ENCODE measurements around the gene OLFML2B.

The OLFML2B gene

DNA sequence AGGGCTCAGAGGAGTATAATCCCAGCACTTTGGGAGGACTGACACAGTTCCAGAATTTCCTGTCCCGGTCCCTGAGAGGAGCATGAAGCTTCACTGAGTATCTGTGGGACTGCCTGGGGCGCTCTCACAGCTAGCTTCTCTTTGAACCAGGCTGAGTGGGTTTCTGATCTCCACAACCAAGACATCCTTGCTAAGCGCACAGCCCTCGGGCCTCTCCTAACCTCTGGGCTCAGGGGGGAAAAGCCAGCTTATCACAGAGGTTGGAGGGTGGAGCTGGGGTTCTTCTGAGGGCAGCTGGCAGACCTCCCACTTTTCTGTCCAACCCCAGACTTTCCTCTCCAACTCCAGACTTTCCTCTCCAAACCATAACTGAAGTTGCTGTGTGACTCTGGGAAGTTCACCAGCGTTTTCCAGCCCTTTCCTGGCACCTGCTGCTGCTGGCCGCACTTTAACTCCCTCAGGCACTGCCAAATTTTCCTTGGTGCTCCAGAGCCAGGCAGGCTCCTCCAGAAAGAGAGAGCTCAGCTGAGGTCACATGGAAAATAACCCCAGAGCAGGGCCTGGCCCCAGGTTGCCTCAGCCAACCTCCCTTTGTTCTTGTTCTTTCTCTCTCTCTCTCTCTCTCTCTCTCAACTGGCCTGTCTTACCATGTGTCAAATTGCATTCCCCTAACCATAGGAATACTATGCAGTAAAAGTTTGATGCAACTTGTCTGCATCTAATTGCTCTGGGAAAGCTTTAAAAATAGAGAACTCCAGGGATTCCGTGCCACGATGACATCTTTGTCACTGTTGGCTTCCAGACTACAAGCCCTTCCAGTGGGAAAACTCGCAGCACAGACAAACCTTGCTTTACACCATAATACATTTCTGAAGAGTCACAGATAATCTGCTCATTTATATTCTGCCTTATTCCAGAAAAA lies 49.5 kb downstream of the OLFML2B start:
- no peak for DNase-seq

- DNase-seq = no peak
Measured at GRCh38 chr1:161972828-161973227, 50.8 kb downstream of the OLFML2B start.

GRCh38 chr1:161970633-161971032 lies 53.0 kb downstream of the OLFML2B start:
- DNase-seq = no peak

DNA sequence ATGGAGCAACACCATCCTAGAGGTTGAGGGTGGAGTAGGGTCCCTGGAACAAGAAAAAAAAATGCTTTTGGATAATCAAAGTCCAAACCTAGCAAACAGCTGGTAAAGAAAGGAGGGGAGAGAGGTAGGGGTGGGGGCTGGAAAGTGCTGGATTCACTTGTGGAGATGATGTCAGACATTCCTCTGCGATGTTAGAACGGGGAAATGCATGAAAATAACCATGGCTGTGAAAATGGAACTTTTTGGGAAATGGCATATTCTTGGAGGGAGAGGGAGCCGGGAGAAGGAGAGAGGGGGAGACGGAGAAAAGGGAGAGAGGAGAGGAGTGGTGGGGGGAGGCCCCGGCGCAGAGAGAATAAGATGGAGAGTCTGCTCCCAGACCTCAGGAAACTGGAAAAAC lies 53.6 kb downstream of the OLFML2B start:
- no peak for DNase-seq

DNA sequence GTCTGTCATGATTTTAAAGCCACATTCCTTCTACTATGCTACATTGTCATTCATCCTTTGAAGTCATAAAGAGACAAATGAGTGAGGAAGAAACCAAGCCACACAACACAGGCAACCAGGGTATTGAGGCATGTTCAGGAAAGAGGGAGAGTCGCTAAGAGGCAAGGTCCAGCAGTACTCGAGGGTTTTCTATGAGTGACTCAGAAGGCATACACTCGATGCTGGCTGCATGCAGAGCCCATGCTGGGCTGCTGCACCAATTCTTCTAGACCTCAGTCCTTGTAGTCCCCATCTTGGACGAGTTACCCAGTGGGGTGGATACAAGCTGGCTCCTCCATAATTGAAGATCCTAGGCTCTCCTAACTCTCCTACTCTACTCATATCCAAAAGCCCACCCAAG lies 57.6 kb downstream of the OLFML2B start:
- DNase-seq = no peak

DNA sequence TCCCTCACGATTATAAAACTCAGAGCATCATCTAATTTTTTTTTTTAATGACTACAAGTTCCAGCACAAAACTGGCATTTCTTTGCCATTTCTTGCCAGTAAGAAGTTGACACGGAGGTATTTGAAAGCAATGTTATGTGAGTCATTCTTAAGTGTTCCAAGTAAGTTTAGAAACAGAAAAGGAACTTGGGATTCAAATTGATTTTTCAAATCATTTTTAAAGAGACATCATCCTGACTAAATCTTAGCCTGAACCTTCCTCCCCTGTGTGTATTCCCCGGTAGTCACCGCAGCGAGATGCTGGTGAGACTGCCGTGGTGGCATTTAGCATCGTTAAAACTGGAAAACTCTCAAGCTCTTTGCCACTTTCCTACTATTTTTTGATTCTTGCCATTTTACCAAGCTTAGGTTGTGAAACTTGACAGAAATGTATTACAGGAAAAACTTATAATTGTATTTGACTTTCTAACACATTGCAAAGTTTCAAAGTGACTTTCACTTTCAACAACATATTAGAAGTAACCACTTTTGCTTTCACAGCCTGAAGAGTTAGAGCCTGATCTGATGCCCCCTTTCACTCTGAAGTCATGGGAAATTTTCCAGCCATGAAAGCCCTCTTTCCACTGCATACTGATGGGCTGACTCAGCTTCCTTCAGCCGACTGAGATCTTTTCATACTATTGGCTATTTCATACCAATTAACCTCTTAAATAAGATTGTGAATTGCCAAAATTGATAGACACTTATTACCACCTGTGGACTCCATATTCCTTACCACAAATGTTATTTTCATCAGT lies 61.4 kb downstream of the OLFML2B start:
- peak; percentile 38 for DNase-seq

- peak; percentile 6 for DNase-seq
Measured at GRCh38 chr1:161958425-161958824, 65.2 kb downstream of the OLFML2B start.

- no peak for DNase-seq
Measured at GRCh38 chr1:161956930-161957329, 66.7 kb downstream of the OLFML2B start.

- DNase-seq = no peak
Measured at GRCh38 chr1:161956097-161956496, 67.6 kb downstream of the OLFML2B start.

DNA sequence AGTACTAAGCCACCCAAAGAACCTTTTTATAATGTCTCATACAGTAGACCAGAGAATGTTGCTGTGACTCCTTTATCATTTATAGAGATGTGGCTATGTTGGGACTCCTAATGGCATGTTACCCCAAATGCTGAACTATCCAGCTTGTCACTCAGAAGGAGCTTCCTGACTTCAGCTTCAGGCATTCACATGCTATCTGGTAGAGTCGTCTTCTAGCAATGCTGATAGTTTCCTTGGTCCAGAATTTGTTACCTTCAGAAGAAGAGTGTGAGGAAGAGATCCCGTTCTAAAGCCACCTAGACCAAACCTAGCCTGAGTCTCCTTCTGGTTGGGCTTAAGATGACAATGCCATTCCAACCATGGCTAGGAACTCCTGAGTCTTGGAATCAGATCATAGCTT lies 68.1 kb downstream of the OLFML2B start:
- no peak for DNase-seq

DNA sequence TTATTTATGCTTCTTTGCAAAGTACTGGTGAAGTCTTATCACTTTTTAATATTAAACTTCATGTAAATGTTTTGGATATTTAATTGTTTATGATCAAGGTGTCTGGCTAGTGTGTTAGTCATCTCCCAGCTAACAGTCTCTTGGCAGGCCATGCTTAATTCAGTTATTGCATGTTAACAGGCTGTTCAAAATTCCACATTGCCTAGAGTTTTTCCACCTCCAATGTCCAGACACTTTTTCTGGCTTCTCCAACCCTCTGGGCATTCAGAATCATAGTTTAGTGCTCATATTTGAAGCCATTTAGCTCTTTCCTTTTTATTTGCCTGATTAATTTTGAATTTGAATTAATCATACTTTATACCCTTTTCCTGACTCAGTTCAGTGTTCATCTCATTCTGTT lies 69.2 kb downstream of the OLFML2B start:
- DNase-seq = no peak

GRCh38 chr1:161954050-161954449 lies 69.6 kb downstream of the OLFML2B start:
- DNase-seq = no peak

DNA sequence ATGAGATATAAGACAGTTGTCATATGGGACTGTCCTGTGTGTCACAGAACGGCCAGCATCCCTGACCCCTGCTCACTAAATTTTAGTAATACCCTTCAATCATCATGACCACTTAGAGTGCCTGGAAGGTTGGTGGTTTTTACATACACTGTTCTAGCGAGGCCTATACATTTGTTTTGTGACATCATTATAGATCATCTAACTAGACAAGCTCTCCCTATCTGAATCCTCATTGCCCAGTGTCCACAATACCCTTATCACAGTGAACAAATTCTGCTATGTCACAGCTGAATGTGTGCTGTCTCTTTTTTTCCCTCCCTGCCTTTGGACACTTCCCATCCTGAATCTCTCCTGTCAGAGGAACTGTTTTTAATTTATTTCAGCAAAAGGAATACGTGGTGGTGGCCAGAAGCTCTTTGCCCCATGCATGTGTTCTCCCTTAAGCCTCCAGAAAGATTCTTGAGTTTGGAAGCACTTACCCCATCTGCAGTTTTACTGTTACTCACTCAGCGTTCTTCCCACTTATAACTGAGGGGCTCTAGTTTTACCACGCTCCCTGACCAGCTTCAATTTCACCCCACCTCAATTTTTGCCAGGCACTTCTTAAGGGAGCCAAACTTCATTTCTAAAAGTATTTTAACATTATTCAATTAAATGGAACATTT lies 70.3 kb downstream of the OLFML2B start:
- DNase-seq = no peak

- DNase-seq = no peak
Measured at GRCh38 chr1:161952607-161953172, 71.0 kb downstream of the OLFML2B start.

- no peak for DNase-seq
Measured at GRCh38 chr1:161951646-161952045, 72.0 kb downstream of the OLFML2B start.

DNA sequence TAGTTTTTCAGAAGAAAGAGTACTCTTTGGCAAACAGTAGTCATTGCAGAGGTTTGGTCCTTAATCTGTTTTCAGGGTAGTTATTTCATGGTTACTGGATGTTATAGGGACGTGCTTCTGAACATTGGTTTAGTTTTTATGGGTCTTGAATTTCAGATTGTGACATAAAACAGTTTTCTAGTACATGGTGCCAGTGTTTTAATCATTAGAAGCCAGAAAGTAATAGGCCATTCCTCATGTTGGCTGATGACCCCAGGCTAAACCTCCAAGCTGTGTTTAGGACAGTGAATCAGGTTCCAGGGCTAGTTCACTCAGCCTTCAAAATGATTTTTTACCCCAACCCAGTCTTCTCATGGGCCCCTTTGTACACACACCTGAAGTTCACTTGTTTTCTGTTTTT lies 73.3 kb downstream of the OLFML2B start:
- no peak for DNase-seq

- no peak for DNase-seq
Measured at GRCh38 chr1:161949548-161949947, 74.1 kb downstream of the OLFML2B start.

DNA sequence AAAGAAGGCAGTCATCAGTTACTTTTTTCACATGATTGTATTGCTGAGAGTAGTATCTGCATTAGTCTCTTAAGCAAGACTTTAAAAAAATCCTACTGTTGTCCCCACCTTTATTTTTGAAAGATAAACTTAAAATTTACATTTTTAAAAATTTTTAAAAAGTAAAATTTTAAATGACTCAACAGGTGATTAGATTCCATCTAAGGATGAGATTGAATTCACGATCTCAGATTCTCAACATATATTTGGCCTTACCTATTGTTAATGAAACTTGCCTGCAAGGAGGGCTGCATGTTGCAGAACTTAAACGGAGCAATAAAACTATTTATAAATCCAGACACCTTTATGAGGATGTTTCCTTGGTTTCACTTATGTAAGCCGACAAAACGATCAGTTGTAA lies 75.2 kb downstream of the OLFML2B start:
- no peak for DNase-seq

DNA sequence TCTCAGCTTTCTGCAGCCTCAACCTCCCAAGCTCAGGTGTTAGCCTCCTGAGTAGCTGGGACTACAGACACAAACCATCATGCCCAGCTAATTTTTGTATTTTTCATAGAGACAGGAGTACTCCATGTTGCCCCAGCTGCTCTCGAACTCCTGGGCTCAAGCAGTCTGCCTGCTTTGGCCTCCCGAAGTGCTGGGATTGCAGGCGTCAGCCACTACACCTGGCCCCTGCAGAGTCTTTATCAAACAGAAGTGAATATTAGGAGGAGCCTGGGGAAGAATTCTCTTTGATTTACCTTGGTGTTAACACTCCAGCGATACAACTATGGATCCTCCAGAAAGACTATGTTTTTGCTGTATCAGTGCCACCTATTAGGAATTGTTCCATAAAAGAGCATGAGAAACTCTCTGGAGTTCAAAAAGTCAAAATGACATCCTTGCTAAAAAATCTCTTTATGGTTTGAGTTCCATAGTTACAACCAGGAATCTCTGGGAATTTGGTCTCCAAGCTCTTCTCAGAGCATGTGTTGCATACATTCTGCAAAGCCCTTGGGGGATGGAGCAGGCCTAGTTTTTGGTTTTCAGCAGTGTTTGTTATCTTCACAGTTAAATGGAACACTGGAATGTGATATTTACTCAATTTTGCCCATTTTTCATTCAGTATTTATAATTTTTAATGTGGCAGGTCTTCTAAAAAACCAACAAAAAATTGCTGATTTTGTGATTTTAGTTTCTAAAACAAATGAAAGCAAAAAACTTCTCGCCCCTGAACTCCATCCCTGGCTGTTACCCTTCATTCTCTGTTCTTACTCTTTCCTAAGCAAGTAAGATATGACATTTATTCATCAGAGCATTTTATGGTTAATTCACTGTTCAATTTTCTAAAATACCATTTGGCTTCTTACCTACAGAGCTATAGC lies 77.3 kb downstream of the OLFML2B start:
- no peak for DNase-seq

DNA sequence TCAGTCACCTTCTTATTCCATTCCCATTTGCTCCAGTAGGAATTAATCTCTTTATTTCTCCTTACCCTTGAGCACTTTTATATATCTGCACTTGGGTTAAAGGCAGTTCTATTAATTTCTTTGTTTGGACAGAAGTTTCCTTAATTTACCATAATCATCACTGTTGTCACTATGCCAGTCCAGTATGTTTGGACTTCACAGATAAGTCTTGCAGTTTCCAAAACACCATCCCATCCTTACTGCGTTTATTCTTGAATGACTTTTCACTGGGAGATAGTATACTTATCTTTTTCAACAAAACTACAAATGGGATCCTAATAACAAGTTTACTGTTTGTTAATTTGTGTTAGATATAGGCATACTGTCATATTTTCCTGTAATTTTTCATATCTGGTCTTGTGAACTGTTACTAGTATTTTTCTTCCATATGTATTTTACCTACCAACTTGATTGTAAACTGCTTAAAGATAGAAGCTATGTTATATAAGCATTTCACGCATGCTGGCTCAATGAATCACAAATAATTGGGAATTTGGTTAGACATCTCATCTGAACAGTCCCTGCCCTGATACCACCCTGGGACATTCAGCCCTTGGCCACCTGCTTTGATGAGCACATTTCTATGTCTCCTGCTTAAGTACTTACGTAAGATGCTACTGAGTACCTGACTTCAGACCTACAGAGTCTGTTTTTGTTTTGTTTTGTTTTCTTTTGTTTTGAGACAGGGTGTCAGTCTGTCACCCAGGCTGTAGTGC lies 78.2 kb downstream of the OLFML2B start:
- no peak for DNase-seq

- no peak for DNase-seq
Measured at GRCh38 chr1:161944381-161944780, 79.3 kb downstream of the OLFML2B start.
